K562 (cell line): Measurements from ENCODE around the gene VSIG10L. TPM values are rescaled to one million over a fixed set of nuclear protein-coding genes. Genes with fewer than 3 reads are reported as not detected.

ENCODE experiments used
- BRF1 ChIP-seq: IDR thresholded peaks from 3 replicates; pipeline ENCODE4 v1.6.1; 2011; ENCODE audit warnings: borderline replicate concordance, mild to moderate bottlenecking; ENCODE audit not compliant: insufficient read length; ENCODE audit errors: extremely low read depth
- CAMTA2 ChIP-seq: fragments of 250-450 bp; sonication (Bioruptor Pico); conservative IDR thresholded peaks from 2 replicates; pipeline ENCODE4 v1.5.1; 2022
- CCNT2 ChIP-seq: IDR thresholded peaks from 2 replicates; pipeline ENCODE4 v1.6.1; 2011; ENCODE audit warnings: borderline replicate concordance, low read depth, mild to moderate bottlenecking, moderate library complexity, mixed read lengths, low read length; ENCODE audit not compliant: insufficient read length; ENCODE audit errors: extremely low read depth
- CEBPB ChIP-seq: fragments of 450-650 bp; IDR thresholded peaks from 2 replicates; pipeline ENCODE4 v1.6.1; 2016; ENCODE audit warnings: missing genetic modification characterization, missing compliant biosample characterization
- ETS2 ChIP-seq: IDR thresholded peaks from 2 replicates; pipeline ENCODE4 v1.6.1; 2016; ENCODE audit warnings: borderline replicate concordance, missing genetic modification characterization, mild to moderate bottlenecking, moderate library complexity, missing compliant biosample characterization; ENCODE audit not compliant: poor library complexity, severe bottlenecking
- FOXK1 ChIP-seq: sonication (generic); formaldehyde crosslinking; IDR thresholded peaks from 2 replicates; pipeline ENCODE4 v1.8.0; 2022; ENCODE audit warnings: missing genetic modification reagents, mild to moderate bottlenecking, borderline replicate concordance
- HDAC6 ChIP-seq: IDR thresholded peaks from 2 replicates; pipeline ENCODE4 v1.6.1; 2012; ENCODE audit warnings: low read depth, mild to moderate bottlenecking, control low read depth, inconsistent platforms, low read length, moderate library complexity
- HNRNPL ChIP-seq: fragments of 200-400 bp; formaldehyde crosslinking; IDR thresholded peaks from 2 replicates; pipeline ENCODE4 v1.6.1; 2017; ENCODE audit warnings: low read depth, mild to moderate bottlenecking, low read length
- KAT2B ChIP-seq: IDR thresholded peaks from one replicate; pipeline ENCODE4 v1.6.1; 2012; ENCODE audit warnings: low read depth, mild to moderate bottlenecking, control low read depth, inconsistent platforms, low read length, moderate library complexity
- KAT8 ChIP-seq: fragments of 450-650 bp; IDR thresholded peaks from 2 replicates; pipeline ENCODE4 v1.6.1; 2016; ENCODE audit warnings: low read depth, mild to moderate bottlenecking
- MAFF ChIP-seq: IDR thresholded peaks from 2 replicates; pipeline ENCODE4 v1.6.1; 2012; ENCODE audit warnings: low read length, improper control_type of control experiment
- MCM2 ChIP-seq: fragments of 450-650 bp; IDR thresholded peaks from 2 replicates; pipeline ENCODE4 v1.6.1; 2017; ENCODE audit warnings: low read depth, mild to moderate bottlenecking
- MED1 ChIP-seq: sonication (generic); formaldehyde crosslinking; IDR thresholded peaks from 2 replicates; pipeline ENCODE4 v1.8.1; 2023; ENCODE audit warnings: missing genetic modification reagents, borderline replicate concordance
- MXD1 ChIP-seq: fragments of 250-450 bp; sonication (Bioruptor Pico); IDR thresholded peaks from 2 replicates; pipeline ENCODE4 v1.8.0; 2021; ENCODE audit warnings: borderline replicate concordance, mild to moderate bottlenecking, moderate library complexity; ENCODE audit not compliant: poor library complexity, severe bottlenecking
- NCOA1 ChIP-seq: fragments of 450-650 bp; IDR thresholded peaks from 2 replicates; pipeline ENCODE4 v1.6.1; 2016; ENCODE audit warnings: low read depth
- NR4A1 ChIP-seq, 2 experiments: fragments of 250-450 bp in 1 of 2; fragments of 450-650 bp in 1 of 2; sonication (Bioruptor Pico) in 1 of 2; IDR thresholded peaks; 2 replicates each; pipeline versions ENCODE4 v1.4.0 to v1.6.1; 2016 to 2020; ENCODE audit warnings: mild to moderate bottlenecking in 2 of 2, missing compliant biosample characterization in 1 of 2, missing genetic modification characterization in 1 of 2, moderate library complexity in 1 of 2
- PPARD ChIP-seq: fragments of 250-450 bp; sonication (Bioruptor Pico); IDR thresholded peaks from 2 replicates; pipeline ENCODE4 v1.8.0; 2022; ENCODE audit warnings: inconsistent platforms, mild to moderate bottlenecking, moderate library complexity
- RFX5 ChIP-seq: IDR thresholded peaks from 2 replicates; pipeline ENCODE4 v1.6.1; 2011; ENCODE audit warnings: low read depth, mild to moderate bottlenecking, improper control_type of control experiment, low read length
- ZBTB49 ChIP-seq: sonication (generic); formaldehyde crosslinking; IDR thresholded peaks from 2 replicates; pipeline ENCODE4 v1.8.0; 2022; ENCODE audit warnings: missing genetic modification reagents, mild to moderate bottlenecking, borderline replicate concordance
- ZNF212 ChIP-seq: fragments of 450-650 bp; formaldehyde crosslinking; IDR thresholded peaks from 2 replicates; pipeline ENCODE4 v1.4.0; 2020; ENCODE audit warnings: mild to moderate bottlenecking
- ZNF263 ChIP-seq: sonication (generic); formaldehyde crosslinking; IDR thresholded peaks from 2 replicates; pipeline ENCODE4 v1.8.0; 2022; ENCODE audit warnings: mild to moderate bottlenecking, missing genetic modification reagents, borderline replicate concordance
- ZNF445 ChIP-seq: fragments of 250-450 bp; sonication (Bioruptor Pico); IDR thresholded peaks from 2 replicates; pipeline ENCODE4 v1.4.0; 2020; ENCODE audit warnings: low read depth, mild to moderate bottlenecking, moderate library complexity
- ZNF740 ChIP-seq, 3 experiments: fragments of 200-800 bp in 1 of 3; sonication (Bioruptor generic) in 1 of 3; sonication (generic) in 1 of 3; formaldehyde crosslinking in 1 of 3; IDR thresholded peaks; 2 replicates each; pipeline versions ENCODE4 v1.6.1 to v1.8.0; 2016 to 2022; ENCODE audit warnings: mild to moderate bottlenecking in 2 of 3, missing compliant biosample characterization in 2 of 3, missing genetic modification characterization in 2 of 3, missing genetic modification reagents in 1 of 3
- ZNF785 ChIP-seq: fragments of 250-450 bp; sonication (Bioruptor Pico); IDR thresholded peaks from 2 replicates; pipeline ENCODE4 v1.4.0; 2020; ENCODE audit warnings: mild to moderate bottlenecking
- polyA plus RNA-seq, 8 experiments: library from polyadenylated mRNA; depleted of rRNA in 4 of 8; stranded (reverse) in 5 of 8; unstranded in 3 of 8; fragments of >200 nt; fragmentation: Nextera tagmentation in 2 of 8; fragmentation: Illumina TruSeq in 1 of 8; extraction: Ambion mirVana in 2 of 8; extraction: Trizol in 1 of 8; gene quantifications; 2 replicates each; pipeline versions ENCODE4 v1.2.1 to v1.2.3, GENCODE V29; 2011 to 2014; ENCODE audit warnings: inconsistent platforms in 1 of 8, missing spikeins in 1 of 8
- total RNA-seq, 7 experiments: library from RNA; depleted of rRNA in 6 of 7; stranded (reverse); fragments of >200 nt in 6 of 7; fragmentation: Illumina TruSeq in 2 of 7; extraction: Trizol in 2 of 7; gene quantifications; 2 replicates each; pipeline versions ENCODE4 v1.2.1 to v1.2.3, GENCODE V29; 2011 to 2021; ENCODE audit warnings: low replicate concordance in 1 of 7

The VSIG10L gene
- total and polyA plus RNA-seq, 9 of the 15 experiments (the other 6 are each of a cell fraction or from before 2014, with no cell fraction given) = 1.1 to 7.6 (median 2.2) TPM

- TF ChIP-seq ZBTB49 (CRISPR knock-in tag) (no peak), CAMTA2 (CRISPR knock-in tag) (no peak), KAT8 (no peak), ZNF445 (no peak), NCOA1 (0 out of 2 replicates have a peak, but pooled peaks have one; percentile 50), MED1 (CRISPR knock-in tag) (no peak), HNRNPL (no peak), ETS2 (tag) (no peak), NR4A1 (CRISPR knock-in tag; IDR thresholded peaks at IDR 0.05) (no peak), NR4A1 (tag; IDR thresholded peaks at IDR 0.05) (no peak), PPARD (CRISPR knock-in tag) (no peak), MCM2 (no peak), ZNF263 (no peak), ZNF785 (CRISPR knock-in tag) (no peak), CEBPB (tag) (no peak), KAT2B (no peak), MXD1 (CRISPR knock-in tag) (no peak), CCNT2 (no peak), ZNF212 (0 out of 2 replicates have a peak, but pooled peaks have one; percentile 32), MAFF (no peak), ZNF740 (CRISPR knock-in tag; IDR thresholded peaks at IDR 0.05) (no peak), ZNF740 (tag; IDR thresholded peaks at IDR 0.05) (no peak), RFX5 (no peak), HDAC6 (no peak), BRF1 (no peak), FOXK1 (CRISPR knock-in tag) (no peak)
These were observed 2.6 kb downstream of the VSIG10L start (continued) for GRCh38 chr19:51339313-51339686.
